Naive B cell (primary cell): Measurements from ENCODE around the gene TMEM86A. TPM values are rescaled to one million over a fixed set of nuclear protein-coding genes. Genes with fewer than 3 reads are reported as not detected.

Source experiments
- ATAC-seq, 2 donors: fragments of 150-1000 bp; cut with Tn5 transposase; 2 replicates each; pipeline ENCODE4 v1.10.0; 2021; ENCODE audit warnings: low read depth in 2 of 2, mild to moderate bottlenecking in 2 of 2, moderate library complexity in 2 of 2
- DNase-seq: peaks from one replicate; pipeline ENCODE4 v3.0.0; 2022
- H3K27ac Mint-ChIP-seq, 6 donors: one replicate each; pipeline ENCODE4 v1.8.0; 2020 to 2022; ENCODE audit warnings: mild to moderate bottlenecking in 6 of 6, mixed read lengths in 6 of 6, moderate library complexity in 5 of 6, inconsistent platforms in 2 of 6
- H3K27me3 Mint-ChIP-seq, 3 donors: one replicate each; pipeline ENCODE4 v1.8.0; 2021 to 2022; ENCODE audit warnings: mixed read lengths in 3 of 3, mild to moderate bottlenecking in 1 of 3
- H3K36me3 Mint-ChIP-seq, 2 donors: one replicate each; pipeline ENCODE4 v1.8.0; 2020 to 2022; ENCODE audit warnings: mixed read lengths in 2 of 2, inconsistent platforms in 1 of 2, mild to moderate bottlenecking in 1 of 2
- H3K4me1 Mint-ChIP-seq, 3 donors: one replicate each; pipeline ENCODE4 v1.8.0; 2020 to 2022; ENCODE audit warnings: mixed read lengths in 3 of 3, inconsistent platforms in 1 of 3, mild to moderate bottlenecking in 1 of 3, moderate library complexity in 1 of 3
- H3K4me3 Mint-ChIP-seq, 8 donors: one replicate each; pipeline ENCODE4 v1.8.0; 2020 to 2022; ENCODE audit warnings: mild to moderate bottlenecking in 8 of 8, mixed read lengths in 8 of 8, moderate library complexity in 8 of 8, inconsistent platforms in 2 of 8
- H3K9me3 Mint-ChIP-seq, 7 donors: one replicate each; pipeline ENCODE4 v1.8.0; 2020 to 2022; ENCODE audit warnings: mixed read lengths in 7 of 7, mild to moderate bottlenecking in 5 of 7, inconsistent platforms in 2 of 7, moderate library complexity in 1 of 7
- polyA plus RNA-seq, 6 donors: library from polyadenylated mRNA; unstranded; fragments of 300-500 nt; fragmentation: Illumina TruSeq; gene quantifications; one replicate each; pipeline ENCODE4 v1.2.3, GENCODE V29; 2021; ENCODE audit warnings: low read depth in 6 of 6

TMEM86A gene
- polyA plus RNA-seq, 6 donors from 2014 or later: 0.45 to 1.1 (median 0.81) TPM; not detected in 1

GRCh38 chr11:18736590-18737148, 38.1 kb downstream of the TMEM86A start:
- ATAC-seq (no peak), DNase-seq (no peak)
- Mint-ChIP-seq H3K27me3 (peaks cover 8 to 31% (median 28%) of the 10 kb centered on the region in 3 donors), H3K4me3 (no peak overlapping the region), H3K4me1 (peaks cover 5 to 6% (median 5%) of the 10 kb centered on the region in 3 donors), H3K9me3 (no peaks in the 10 kb centered on the region), H3K27ac (no peak overlapping the region), H3K36me3 (no peaks in the 10 kb centered on the region)

DNA sequence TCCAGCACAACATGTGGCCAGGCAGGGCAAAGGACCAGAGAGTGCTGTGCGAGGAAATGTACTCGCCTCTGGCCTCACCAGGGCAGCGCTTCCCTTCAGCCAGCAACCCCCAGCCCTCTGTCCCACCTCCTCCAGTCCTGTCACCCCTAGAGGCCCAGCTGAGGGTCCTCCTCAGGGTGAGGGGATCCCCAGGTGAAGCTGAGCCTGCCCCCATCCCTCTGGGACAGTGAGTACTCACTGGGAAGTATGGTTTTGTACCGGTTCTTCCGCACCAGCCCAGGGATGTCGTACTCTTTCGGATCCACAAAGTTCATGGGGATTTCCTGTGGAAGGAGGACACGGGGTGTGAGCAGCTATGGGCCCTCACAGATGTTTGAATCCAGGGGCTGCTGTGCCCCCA, 39.1 kb downstream of the TMEM86A start:
- DNase-seq (no peak), ATAC-seq (no peak)
- H3K4me1 Mint-ChIP-seq: no peaks in the 10 kb centered on the region
- no peak overlapping the region for H3K4me3 Mint-ChIP-seq
- H3K27me3 Mint-ChIP-seq: peaks cover 8 to 31% (median 28%) of the 10 kb centered on the region in 3 donors
- no peak overlapping the region for H3K27ac Mint-ChIP-seq
- no peaks in the 10 kb centered on the region for H3K9me3 Mint-ChIP-seq
- no peaks in the 10 kb centered on the region for H3K36me3 Mint-ChIP-seq

DNA sequence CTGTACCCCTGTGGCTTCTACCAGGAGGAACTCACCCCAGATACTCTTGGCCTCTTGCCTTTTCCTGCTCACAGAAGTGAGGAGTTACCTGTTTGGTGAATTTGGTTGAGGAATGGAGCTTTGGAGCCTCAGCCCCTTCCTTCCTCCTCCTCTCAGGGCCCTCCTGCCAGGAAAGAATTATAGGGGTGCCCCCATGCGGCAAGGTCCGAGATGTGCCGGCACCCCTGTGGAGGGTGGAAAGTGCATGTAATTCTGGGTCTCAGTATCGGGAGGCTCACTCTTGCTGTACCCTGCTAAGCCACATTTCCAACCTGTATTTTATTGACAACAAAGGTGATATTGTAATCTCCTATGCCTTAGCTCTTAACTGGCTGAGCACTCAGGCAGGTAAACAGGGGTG, 41.1 kb downstream of the TMEM86A start:
- Mint-ChIP-seq H3K27me3 (peaks cover 8 to 29% (median 28%) of the 10 kb centered on the region in 3 donors), H3K27ac (no peak overlapping the region), H3K4me3 (no peak overlapping the region), H3K9me3 (no peaks in the 10 kb centered on the region), H3K36me3 (no peaks in the 10 kb centered on the region), H3K4me1 (no peaks in the 10 kb centered on the region)
- ATAC-seq (no peak), DNase-seq (no peak)

DNA sequence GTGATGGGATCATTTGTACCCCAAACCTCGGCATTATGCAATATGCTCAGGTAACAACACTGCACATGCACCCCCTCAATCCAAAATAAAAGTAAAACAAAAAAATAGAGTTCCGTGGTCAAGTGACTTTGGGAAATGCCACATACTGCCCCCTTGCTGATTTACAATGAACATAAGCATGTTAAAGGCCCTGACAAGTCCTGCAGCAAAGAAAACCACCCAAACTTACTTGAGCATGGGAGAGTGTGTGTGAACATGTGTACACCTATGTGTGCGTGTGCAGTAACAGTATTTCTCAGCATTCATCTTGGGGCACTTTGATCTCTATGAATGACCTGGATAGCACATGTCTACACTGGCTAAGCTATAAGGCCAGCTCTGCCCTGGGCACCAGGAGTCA, 43.2 kb downstream of the TMEM86A start:
- Mint-ChIP-seq H3K36me3 (no peaks in the 10 kb centered on the region), H3K9me3 (no peaks in the 10 kb centered on the region), H3K27me3 (peaks cover 0 to 27% (median 12%) of the 10 kb centered on the region in 3 donors), H3K4me1 (no peaks in the 10 kb centered on the region), H3K4me3 (no peak overlapping the region), H3K27ac (no peak overlapping the region)
- no peak for DNase-seq
- ATAC-seq: no peak

DNA sequence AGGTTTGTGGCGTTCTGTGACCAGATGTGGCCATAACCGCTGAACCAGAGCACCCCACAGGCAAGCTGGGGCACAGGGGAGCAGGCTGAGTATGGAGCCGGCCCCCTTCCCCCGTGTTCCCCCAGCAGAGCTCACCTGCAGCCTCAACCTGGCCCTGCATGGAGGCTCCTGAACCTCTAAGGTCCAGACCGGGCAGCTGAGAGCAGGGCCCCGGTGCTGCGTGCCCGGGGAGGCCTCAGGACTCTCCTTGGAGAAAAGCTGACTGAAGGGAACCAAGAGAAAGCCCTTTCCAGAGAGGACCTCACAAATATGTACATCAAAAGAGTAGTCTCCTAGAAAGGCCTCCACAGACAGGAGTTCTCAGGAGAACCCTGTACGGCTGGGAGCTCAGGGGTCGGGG, 44.8 kb downstream of the TMEM86A start:
- Mint-ChIP-seq H3K4me1 (no peaks in the 10 kb centered on the region), H3K36me3 (no peaks in the 10 kb centered on the region), H3K4me3 (no peak overlapping the region), H3K27ac (no peak overlapping the region), H3K27me3 (peaks cover 4 to 22% (median 12%) of the 10 kb centered on the region in 3 donors), H3K9me3 (no peaks in the 10 kb centered on the region)
- ATAC-seq: no peak
- no peak for DNase-seq

- DNase-seq: no peak
- ATAC-seq: no peak
- no peaks in the 10 kb centered on the region for H3K9me3 Mint-ChIP-seq
- no peaks in the 10 kb centered on the region for H3K4me1 Mint-ChIP-seq
- no peaks in the 10 kb centered on the region for H3K36me3 Mint-ChIP-seq
- no peak overlapping the region for H3K4me3 Mint-ChIP-seq
- H3K27ac Mint-ChIP-seq: no peak overlapping the region
- H3K27me3 Mint-ChIP-seq: peaks cover 7 to 16% (median 10%) of the 10 kb centered on the region in 3 donors
Observed at GRCh38 chr11:18743900-18744514, 45.4 kb downstream of the TMEM86A start.

DNA sequence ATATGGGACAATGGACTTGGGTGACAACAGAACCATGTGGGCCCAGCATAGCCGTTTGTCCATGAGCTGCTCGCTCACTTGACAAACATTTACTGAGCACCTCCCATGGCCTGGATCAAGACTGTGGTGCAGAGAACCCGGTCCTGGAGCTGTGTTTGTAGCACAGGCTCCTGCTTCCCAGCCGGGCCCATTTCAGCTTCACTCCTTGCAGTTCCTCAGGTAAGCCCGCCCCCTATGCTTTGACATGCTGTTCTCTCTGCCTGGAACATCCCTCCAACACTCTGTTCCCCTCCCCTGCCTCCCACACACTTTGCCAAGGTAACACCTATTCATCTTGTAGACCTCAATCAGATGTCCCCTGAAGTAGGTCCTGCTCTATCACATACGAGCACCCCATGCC, 46.7 kb downstream of the TMEM86A start:
- Mint-ChIP-seq H3K27ac (peak overlapping the region in 2 of 6 donors; percentile 17 to 18), H3K9me3 (no peaks in the 10 kb centered on the region), H3K36me3 (no peaks in the 10 kb centered on the region), H3K4me3 (no peak overlapping the region), H3K27me3 (peaks cover 7 to 11% (median 7%) of the 10 kb centered on the region in 3 donors), H3K4me1 (no peaks in the 10 kb centered on the region)
- ATAC-seq: no peak
- no peak for DNase-seq

- peaks cover 18 to 21% (median 18%) of the 10 kb centered on the region in 3 donors for H3K27me3 Mint-ChIP-seq
- peak overlapping the region in 1 of 8 donors; percentile 17 for H3K4me3 Mint-ChIP-seq
- DNase-seq (no peak), ATAC-seq (no peak)
- no peaks in the 10 kb centered on the region for H3K9me3 Mint-ChIP-seq
- no peaks in the 10 kb centered on the region for H3K36me3 Mint-ChIP-seq
- peak overlapping the region in 1 of 6 donors; percentile 67 for H3K27ac Mint-ChIP-seq
- H3K4me1 Mint-ChIP-seq: no peaks in the 10 kb centered on the region
Observed at GRCh38 chr11:18748766-18749365, 50.3 kb downstream of the TMEM86A start.

- no peak for ATAC-seq
- Mint-ChIP-seq H3K27me3 (peaks cover 20 to 24% (median 22%) of the 10 kb centered on the region in 3 donors), H3K9me3 (no peaks in the 10 kb centered on the region), H3K27ac (no peak overlapping the region), H3K36me3 (no peaks in the 10 kb centered on the region), H3K4me1 (no peaks in the 10 kb centered on the region), H3K4me3 (no peak overlapping the region)
- no peak for DNase-seq
Observed at GRCh38 chr11:18749681-18750319, 51.2 kb downstream of the TMEM86A start.

DNA sequence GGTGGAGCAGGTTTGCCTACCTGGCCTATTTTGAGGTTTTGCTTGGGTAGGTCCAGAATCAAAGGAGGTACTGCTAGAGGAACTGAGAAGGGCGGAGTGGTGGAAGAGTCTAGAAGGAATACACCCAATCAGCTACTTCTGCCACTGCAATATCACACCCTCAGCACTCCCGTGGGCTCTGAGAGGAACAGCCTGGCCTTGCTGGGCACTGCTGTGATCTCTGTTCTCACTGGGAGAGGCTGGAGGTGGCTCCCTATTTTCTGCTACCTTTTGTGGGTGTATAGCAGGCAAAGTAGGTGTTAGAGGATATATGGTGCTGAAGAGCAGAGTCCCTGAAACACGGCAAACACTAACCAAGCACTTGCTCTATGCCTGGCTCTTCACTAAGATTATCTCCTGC, 52.4 kb downstream of the TMEM86A start:
- no peak for ATAC-seq
- no peak overlapping the region for H3K4me3 Mint-ChIP-seq
- no peaks in the 10 kb centered on the region for H3K36me3 Mint-ChIP-seq
- peaks cover 13 to 27% (median 25%) of the 10 kb centered on the region in 3 donors for H3K27me3 Mint-ChIP-seq
- H3K4me1 Mint-ChIP-seq: no peaks in the 10 kb centered on the region
- DNase-seq: no peak
- no peaks in the 10 kb centered on the region for H3K9me3 Mint-ChIP-seq
- H3K27ac Mint-ChIP-seq: no peak overlapping the region

DNA sequence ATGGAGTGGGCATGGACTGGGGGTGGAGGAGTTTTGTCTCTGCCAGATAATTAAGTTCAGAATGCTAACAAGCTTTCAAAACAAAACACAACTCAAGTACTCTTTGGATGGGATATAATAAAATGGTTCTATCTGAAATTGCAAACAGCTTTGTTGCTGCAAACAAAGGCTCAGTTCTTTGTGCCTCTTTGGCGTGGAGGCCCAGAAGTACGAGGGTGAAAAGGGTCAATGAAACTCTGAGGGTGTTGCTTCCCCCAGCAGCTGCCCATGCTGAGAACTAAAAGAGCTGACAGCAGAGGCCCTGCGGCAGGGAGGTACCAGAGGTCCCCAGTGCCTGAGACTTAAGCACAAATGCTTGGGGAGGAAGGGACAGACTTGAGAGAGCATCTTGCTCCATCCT, 53.9 kb downstream of the TMEM86A start:
- Mint-ChIP-seq H3K36me3 (no peaks in the 10 kb centered on the region), H3K4me3 (no peak overlapping the region), H3K27me3 (peaks cover 13 to 29% (median 27%) of the 10 kb centered on the region in 3 donors), H3K4me1 (no peaks in the 10 kb centered on the region), H3K27ac (no peak overlapping the region), H3K9me3 (no peaks in the 10 kb centered on the region)
- ATAC-seq (no peak), DNase-seq (no peak)

GRCh38 chr11:18754308-18754707, 55.7 kb downstream of the TMEM86A start:
- ATAC-seq (no peak), DNase-seq (no peak)
- no peak overlapping the region for H3K27ac Mint-ChIP-seq
- H3K9me3 Mint-ChIP-seq: no peaks in the 10 kb centered on the region
- no peaks in the 10 kb centered on the region for H3K4me1 Mint-ChIP-seq
- no peaks in the 10 kb centered on the region for H3K36me3 Mint-ChIP-seq
- H3K27me3 Mint-ChIP-seq: peaks cover 13 to 38% (median 20%) of the 10 kb centered on the region in 3 donors
- no peak overlapping the region for H3K4me3 Mint-ChIP-seq
